Lower leg skin (tissue), 4 donors: ENCODE data around the gene GPC5. TPM values are rescaled to one million over a fixed set of nuclear protein-coding genes. Genes with fewer than 3 reads are reported as not detected.

ENCODE experiments used
- DNase-seq, 2 donors: peaks; one replicate each; pipeline ENCODE4 v3.0.0-alpha.2; 2019; ENCODE audit warnings: low spot score in 2 of 2
- H3K4me3 ChIP-seq: fragments of 200-600 bp; sonication (generic); 2 replicates; pipeline ENCODE4 v1.5.1; 2017; ENCODE audit warnings: mild to moderate bottlenecking, low read depth; ENCODE audit not compliant: poor library complexity, severe bottlenecking
- POLR2A ChIP-seq, 2 donors: fragments of 450-650 bp; IDR thresholded peaks; one replicate each; pipeline ENCODE4 v1.6.1; 2016 to 2017; ENCODE audit warnings: antibody characterized with exemption in 2 of 2, mild to moderate bottlenecking in 1 of 2, moderate library complexity in 1 of 2
- WGBS, 2 donors: methylation state at CpG; one replicate each; pipeline ENCODE4 v1.1.5; 2018; 5-methylcytosine and 5-hydroxymethylcytosine counted together
- intact Hi-C: fragments of 100-400 bp; cut with DNase I; formaldehyde crosslinking; loops from one replicate; pipeline ENCODE4 v1.15.0; 2023; ENCODE audit warnings: low total_unique reads
- total RNA-seq, 4 donors: library from RNA; depleted of rRNA; stranded (reverse); fragments of >200 nt; gene quantifications; one replicate each; pipeline ENCODE4 v1.1.0, GENCODE V29; 2016
- TF ChIP-seq, protein P1 (sequence below), 3 donors: fragments of 450-650 bp; IDR thresholded peaks; one replicate each; pipeline ENCODE4 v1.5.1; 2016; ENCODE audit warnings: antibody characterized with exemption in 3 of 3, mild to moderate bottlenecking in 3 of 3, moderate library complexity in 2 of 3

Gene GPC5
- total RNA-seq, 4 donors from 2014 or later = 0.46 to 1.3 (median 0.82) TPM

GRCh38 chr13:91701975-91702374 lies 303.6 kb downstream of the GPC5 start:
- intact Hi-C loops = no loop called here

DNA sequence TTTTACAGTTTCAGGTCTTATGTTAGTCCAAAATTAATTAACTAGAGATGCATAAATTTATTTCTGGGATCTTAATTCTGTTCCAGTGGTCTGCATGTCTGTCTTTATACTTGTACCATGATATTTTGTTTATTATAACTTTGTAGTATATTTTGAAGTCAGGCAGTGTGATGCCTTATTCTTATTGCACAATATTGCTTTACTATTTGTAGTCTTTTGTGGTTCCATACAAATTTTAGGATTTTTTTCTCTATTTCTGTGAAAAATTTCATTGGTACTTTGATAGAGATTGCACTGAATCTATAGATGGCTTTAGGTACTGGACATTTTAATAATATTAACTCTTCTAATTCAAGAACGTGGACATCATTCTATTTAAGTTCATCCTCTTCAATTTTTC lies 304.0 kb downstream of the GPC5 start:
- intact Hi-C loops = no loop called here
- no peak overlapping the region for H3K4me3 ChIP-seq
- DNase-seq = no peak
- WGBS, 2 donors = 56 to 77% methylated on average over 1 of the region's 1 CpG
- no peak for TF ChIP-seq POLR2A (IDR thresholded peaks at IDR 0.05)
- TF ChIP-seq, protein P1, sequence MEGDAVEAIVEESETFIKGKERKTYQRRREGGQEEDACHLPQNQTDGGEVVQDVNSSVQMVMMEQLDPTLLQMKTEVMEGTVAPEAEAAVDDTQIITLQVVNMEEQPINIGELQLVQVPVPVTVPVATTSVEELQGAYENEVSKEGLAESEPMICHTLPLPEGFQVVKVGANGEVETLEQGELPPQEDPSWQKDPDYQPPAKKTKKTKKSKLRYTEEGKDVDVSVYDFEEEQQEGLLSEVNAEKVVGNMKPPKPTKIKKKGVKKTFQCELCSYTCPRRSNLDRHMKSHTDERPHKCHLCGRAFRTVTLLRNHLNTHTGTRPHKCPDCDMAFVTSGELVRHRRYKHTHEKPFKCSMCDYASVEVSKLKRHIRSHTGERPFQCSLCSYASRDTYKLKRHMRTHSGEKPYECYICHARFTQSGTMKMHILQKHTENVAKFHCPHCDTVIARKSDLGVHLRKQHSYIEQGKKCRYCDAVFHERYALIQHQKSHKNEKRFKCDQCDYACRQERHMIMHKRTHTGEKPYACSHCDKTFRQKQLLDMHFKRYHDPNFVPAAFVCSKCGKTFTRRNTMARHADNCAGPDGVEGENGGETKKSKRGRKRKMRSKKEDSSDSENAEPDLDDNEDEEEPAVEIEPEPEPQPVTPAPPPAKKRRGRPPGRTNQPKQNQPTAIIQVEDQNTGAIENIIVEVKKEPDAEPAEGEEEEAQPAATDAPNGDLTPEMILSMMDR (IDR thresholded peaks at IDR 0.05) = no peak

More at GRCh38 chr13:91701975-91702374, 303.6 kb downstream of the GPC5 start:
- DNase-seq = no peak
- TF ChIP-seq, protein P1 (IDR thresholded peaks at IDR 0.05) = no peak
- TF ChIP-seq POLR2A (IDR thresholded peaks at IDR 0.05) = no peak
- no peak overlapping the region for H3K4me3 ChIP-seq

DNA sequence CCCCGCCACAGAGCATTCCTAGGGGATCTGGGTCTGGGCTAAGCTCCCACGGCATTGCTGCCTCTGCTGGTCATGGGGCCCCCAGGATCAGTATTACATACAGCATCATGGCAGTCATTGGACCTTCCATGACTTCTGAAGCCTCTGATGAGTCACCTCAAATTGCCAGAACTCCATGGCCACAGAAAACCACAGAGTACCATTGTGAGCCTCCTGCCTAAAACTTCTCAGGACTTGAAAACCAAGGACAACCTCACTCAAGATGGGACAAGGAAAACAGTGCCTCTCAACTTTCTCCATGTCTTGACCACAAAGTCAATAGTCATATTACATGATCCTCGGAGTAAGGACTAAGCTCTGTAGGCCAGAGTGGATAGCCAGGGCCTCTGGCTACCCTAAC lies 306.0 kb downstream of the GPC5 start:
- no peak overlapping the region for H3K4me3 ChIP-seq
- DNase-seq = no peak
- WGBS, 2 donors = 83 to 86% methylated on average over 3 of the region's 3 CpGs
- TF ChIP-seq POLR2A (IDR thresholded peaks at IDR 0.05) = no peak
- TF ChIP-seq, protein P1 (IDR thresholded peaks at IDR 0.05) = no peak
- intact Hi-C loops = no loop called here

GRCh38 chr13:91708558-91708957 lies 310.1 kb downstream of the GPC5 start:
- 77 to 89% methylated on average over 1 of the region's 1 CpG for WGBS, 2 donors

DNA sequence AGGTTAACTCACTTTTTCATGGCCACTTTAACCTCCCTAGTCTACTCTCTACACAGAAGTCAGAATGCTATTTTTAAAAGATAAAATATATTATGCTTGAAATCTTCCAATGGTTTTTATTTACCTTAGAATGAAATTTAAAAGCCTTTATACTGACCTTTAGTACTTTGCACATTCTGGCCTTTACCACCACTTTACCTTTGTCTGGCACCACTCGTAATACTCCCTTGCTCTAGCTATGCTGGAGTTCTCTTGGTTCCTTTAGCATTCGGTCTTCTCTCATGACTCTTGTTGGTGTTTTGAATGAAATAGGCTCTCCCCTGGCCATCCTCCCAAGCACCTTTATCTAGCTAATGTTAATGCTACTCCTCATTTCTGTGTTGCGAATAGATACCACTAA lies 310.8 kb downstream of the GPC5 start:
- H3K4me3 ChIP-seq = no peak overlapping the region
- no peak for TF ChIP-seq POLR2A (IDR thresholded peaks at IDR 0.05)
- TF ChIP-seq, protein P1 (IDR thresholded peaks at IDR 0.05) = no peak
- 88% methylated on average over 3 of the region's 3 CpGs for WGBS, 2 donors
- intact Hi-C loops = no loop called here
- no peak for DNase-seq

More at GRCh38 chr13:91708558-91708957, 310.1 kb downstream of the GPC5 start:
- TF ChIP-seq POLR2A (IDR thresholded peaks at IDR 0.05) = no peak
- TF ChIP-seq, protein P1 (IDR thresholded peaks at IDR 0.05) = no peak
- intact Hi-C loops = no loop called here
- no peak overlapping the region for H3K4me3 ChIP-seq
- no peak for DNase-seq

GRCh38 chr13:91710733-91711132 lies 312.3 kb downstream of the GPC5 start:
- 68 to 81% methylated on average over 3 of the region's 3 CpGs for WGBS, 2 donors
- intact Hi-C loops = no loop called here
- H3K4me3 ChIP-seq = no peak overlapping the region
- TF ChIP-seq, protein P1 (IDR thresholded peaks at IDR 0.05) = no peak
- TF ChIP-seq POLR2A (IDR thresholded peaks at IDR 0.05) = no peak
- no peak for DNase-seq
